GM18907 (cell line): Measurements from ENCODE around the gene SDF4.

Source experiments
- ATAC-seq: cut with Tn5 transposase; IDR thresholded peaks from one replicate; pipeline ENCODE4 v1.9.1; 2021; ENCODE audit warnings: mild to moderate bottlenecking, moderate library complexity; ENCODE audit not compliant: unreplicated experiment

Gene SDF4

DNA sequence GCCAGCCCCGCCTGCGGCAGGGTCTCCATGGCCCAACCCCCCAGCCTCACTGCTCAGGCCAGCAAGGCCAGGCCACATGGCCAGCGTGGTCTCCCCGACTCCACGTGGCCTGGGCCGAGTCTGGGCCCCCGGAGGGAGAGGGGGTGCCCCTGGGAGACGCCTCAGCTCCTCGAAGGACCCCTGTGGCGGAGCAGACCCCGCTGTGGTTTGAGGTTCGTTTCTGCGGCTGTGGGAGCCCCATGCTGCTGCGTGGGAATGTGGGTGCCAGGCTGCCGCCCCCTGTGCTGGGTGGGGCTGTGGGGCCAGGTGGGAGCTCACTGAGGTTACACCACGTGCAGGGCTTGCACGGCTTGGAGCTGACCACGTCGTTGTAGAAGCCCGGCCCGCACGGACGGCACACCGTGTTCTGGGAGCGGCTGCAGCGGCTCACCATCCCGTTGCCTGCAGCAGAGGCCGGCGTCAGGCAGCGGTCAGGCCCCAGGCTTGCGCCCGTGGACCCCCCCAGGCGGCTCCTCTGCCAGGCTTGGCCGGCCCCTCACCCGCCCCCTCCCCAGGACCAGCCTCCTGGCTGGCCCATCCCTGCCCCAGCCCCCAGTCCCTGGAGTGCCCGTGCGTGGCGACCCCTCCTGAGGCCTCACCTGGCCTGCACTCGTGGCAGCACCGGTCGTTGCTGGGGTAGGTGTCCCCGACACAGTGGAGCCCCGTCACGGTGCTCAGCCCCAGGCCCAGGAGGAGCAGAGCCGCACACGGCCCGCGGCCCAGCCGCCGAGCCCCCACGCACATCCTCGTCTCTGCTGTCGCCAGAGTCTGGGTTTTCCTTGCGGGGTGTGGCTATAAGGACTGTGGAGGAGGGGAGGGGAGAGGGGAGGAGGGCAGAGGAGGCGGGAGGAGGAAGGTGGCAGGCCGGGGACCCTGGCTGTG lies 18.2 kb downstream of the SDF4 start, which contains the start of gene TNFRSF4:
Gene TNFRSF4 (minus strand): TSS at position 809 of the 921 bp plus-strand sequence. CDS start 26 bp downstream, at position 783.
- ATAC-seq, result no peak

DNA sequence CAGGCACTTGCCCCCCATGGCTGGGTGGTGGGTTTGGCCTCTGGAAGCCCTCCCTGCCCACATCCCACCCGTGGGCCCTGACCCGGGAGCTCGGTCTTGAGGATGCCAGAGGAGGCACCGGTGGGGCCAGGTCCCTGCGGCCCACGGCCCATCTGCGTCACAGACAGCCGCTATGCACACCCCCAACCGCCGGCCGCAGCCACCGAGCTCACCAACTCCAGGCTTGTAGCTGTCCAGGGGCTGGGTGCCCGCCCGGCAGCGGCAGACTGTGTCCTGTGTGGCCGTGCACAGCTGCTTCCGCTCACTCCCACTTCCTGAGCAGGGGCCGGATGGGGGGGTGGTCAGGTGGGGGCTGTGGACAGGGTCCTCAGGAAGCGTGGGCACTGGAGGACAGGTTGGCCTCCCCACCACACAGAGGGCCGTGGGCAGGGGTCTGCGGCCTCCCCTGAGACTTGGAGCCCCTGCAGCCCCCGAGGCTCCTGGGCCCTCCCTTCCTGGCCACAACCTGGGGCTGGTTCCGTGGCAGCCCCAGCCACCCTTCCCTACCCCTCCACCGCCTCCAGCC lies 18.9 kb downstream of the SDF4 start:
- ATAC-seq, result no peak

DNA sequence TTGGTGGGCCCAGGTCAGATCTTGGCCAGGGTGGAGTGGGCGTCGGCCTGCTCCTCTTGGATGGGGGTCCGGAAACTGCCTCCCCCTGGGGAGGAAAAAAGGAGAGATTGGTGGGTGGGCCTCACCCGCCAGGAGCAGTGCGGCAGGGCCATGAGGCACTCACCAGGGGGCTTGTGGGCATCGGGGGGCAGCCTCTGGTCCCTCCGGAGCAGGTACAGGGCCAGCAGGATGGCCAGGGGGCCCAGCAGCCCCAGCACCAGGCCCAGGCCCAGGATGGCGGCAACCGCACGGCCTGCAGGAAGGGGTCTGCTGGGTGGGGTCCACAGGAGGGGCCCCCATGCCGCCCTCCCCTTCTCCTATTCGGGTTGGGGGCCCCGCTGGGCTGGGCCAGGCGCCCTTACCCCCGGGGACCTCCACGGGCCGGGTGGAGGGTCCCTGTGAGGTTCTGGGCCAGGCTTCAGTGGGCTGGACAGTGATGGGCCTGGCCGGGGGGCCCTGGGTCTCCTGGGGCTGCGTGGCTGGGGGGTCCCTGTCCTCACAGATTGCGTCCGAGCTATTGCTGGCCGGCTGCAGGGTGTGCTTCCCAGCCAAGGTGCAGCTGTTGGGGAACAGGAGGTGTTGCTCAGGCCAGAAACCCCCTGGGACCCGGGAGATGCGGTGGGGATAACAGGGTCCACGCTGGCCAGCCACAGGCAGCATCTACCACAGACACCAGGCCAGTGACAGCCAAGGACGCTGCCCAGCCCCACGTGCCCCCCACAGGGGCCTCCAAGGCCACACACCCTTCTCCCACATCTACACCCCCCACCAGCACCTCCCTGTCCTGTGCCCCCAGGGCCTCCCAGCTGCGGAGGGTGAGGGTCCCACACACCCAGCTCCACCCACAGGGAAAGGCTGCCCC lies 20.0 kb downstream of the SDF4 start:
- ATAC-seq, result no peak

DNA sequence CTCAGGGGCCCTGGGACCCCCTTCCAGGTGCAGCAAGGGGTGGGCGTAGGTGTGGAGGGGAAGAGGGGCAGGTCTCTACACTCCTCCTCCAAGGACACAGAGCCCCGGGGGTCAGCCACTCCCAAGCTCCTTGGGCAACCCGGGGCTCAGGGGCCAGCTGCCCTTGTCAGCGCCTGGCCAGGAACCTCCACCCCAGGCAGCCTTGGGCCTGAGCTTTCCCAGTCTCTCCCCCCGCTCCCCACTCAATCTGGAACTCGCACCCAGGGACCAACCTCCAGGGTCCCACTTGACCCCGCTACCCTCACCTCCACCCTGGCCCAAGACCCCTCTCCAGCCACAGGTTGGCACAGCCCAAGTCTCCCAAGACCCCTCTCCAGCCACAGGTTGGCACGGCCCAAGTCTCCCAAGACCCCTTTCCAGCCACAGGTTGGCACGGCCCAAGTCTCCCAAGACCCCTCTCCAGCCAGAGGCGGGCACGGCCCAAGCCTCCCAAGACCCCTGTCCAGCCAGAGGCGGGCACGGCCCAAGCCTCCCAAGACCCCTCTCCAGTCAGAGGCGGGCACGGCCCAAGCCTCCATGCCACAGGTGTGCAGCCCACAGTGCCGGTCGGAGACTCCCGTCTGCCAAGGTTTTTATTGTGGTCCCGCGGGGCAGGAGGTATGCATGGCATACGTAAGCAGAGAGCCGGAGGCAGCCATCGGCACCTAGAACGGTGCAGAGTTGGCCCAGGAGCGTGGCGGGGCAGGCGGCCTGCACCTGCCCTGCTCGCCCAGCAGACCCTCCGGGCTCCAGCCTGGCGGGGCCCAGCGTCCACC lies 20.9 kb downstream of the SDF4 start:
- ATAC-seq, result no peak

DNA sequence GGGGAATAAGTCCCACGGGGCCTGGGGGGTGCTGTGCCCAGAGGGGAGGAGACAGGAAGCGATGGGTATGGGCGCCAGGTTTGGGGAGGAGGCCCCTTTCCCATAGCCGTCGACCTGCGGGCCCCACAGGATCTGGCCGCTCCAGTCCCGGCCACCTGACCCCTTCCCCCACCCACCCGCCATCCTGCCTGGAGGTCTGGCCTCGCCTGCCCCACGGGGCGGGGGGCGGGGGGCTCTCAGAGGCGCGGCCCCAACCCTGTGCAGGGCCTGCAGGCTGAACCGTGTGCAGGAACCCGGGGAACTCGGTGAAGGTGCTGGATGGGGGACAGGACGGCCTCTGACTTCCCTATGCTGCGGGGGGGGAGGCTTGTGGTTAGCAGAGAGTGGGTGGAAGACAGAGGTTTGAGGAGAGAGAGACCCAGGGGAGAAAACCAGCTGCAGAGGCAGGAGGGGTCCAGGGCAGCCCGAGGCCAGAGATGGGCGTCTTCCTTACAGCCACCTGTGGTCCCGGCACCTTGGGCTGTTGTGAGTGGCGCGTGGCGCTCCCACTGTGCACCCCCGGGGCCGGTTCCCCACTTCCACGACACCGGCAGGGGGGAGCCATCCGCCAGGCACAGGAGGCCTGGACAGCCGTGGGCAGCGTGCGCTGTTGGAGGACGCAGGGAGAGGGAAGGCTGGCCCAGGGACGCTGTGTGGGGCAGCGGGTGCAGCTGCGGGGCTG lies 22.9 kb downstream of the SDF4 start:
- no peak for ATAC-seq

DNA sequence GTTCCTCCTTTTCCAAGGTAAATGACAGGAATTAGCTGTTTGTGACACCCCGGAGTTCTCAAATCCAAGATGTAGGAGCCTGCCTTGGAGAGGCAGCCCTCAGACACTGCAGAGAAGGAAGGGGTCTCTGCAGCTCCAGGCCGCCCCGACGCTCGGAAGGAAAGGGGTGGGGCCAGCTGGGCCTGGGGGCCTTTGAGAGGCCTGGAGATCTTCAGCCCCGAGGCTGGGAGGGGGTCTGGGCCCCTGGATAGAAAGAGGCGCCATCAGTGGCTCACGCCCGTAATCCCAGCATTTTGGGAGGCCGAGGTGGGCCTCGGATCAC lies 24.3 kb downstream of the SDF4 start:
- ATAC-seq, result no peak

DNA sequence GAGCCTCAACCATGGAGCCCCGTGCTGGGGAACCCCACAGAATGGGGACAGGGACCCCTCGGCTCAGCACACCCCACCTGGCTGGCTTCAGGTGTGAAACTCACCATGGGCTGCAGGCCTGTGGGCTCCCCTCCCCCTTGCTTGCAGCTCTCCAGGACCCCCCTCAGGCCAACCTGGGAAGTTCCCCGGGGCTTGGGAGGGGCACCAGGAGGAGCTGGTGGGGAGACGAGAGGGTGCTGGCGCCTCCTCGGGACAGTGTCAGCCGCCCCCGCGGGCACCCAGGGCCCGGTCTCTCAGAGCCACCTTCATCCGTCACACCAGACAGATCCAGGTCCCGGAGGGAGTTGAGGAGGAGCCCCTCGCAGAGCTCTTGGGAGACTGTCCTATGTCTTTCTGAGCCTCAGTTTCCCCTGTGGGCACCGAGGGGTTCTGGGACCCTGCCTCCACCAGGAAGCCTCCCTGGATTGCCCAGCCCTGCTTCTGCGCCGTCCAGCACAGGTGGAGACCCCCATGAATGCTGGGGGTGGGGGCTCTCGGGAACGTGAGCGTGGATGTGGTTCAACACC lies 24.8 kb downstream of the SDF4 start:
- no peak for ATAC-seq

DNA sequence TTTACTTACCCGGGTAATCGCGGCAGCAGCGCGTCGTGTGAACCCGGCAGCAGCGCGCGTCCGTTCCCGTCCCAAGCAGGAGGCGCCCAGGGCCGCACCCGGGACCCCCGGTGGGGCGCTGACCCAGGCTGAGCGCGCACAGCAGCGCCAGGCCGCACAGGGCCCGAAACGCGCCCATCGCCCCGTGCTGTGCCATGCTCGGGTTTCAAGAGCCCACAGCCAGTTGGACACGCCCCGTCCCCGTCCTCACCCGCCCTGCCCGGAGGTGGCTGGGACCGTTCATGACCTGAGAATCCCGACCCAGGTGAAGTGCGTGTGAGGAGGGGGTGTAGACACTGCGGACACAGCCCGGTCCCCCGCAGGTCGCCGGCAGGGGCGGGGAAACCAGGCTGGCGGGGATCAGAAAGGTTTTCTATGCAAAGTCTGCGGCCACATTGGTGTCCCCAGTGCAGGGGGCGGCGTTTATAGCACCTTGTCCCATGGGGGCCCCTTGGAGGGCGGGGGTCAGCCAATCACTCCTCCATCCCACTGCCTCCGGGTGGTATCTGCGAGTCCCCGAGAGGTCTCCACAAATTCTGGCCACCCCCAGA lies 25.3 kb downstream of the SDF4 start, which contains the start of gene TNFRSF18:
Gene TNFRSF18 (minus strand): TSS at position 217 of the 590 bp plus-strand sequence. CDS start 21 bp downstream, at position 196.
- ATAC-seq, result peak; percentile 38

DNA sequence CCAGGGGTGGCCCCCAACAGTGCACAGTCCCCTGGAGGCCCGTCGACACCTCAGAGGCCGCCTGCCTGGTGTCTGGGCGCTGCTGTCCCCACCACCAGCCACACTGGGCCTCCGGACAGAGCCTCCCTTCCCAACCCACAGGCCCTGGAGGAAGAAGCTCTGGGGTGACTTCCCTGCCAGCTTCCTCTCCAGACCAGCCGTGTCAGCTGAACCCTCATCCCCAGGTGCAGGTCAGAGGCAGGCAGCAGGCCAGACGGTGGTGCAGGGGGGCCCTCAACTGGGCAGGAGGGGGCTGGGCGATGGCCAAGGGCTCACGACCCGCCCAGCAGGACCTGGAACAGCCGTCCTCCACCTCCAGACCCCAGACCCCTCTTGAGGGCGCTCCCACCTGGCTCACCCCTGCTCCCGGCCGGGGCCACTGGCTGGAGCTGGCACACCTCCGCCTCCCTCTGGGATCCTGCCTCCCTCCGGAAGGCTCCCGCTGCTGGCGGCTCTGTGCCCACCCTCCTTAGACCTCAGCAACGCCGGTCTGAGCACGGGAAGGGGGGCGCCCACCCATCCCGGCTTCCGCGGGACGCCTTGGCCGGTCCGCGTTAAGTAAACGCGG lies 25.9 kb downstream of the SDF4 start:
- no peak for ATAC-seq

DNA sequence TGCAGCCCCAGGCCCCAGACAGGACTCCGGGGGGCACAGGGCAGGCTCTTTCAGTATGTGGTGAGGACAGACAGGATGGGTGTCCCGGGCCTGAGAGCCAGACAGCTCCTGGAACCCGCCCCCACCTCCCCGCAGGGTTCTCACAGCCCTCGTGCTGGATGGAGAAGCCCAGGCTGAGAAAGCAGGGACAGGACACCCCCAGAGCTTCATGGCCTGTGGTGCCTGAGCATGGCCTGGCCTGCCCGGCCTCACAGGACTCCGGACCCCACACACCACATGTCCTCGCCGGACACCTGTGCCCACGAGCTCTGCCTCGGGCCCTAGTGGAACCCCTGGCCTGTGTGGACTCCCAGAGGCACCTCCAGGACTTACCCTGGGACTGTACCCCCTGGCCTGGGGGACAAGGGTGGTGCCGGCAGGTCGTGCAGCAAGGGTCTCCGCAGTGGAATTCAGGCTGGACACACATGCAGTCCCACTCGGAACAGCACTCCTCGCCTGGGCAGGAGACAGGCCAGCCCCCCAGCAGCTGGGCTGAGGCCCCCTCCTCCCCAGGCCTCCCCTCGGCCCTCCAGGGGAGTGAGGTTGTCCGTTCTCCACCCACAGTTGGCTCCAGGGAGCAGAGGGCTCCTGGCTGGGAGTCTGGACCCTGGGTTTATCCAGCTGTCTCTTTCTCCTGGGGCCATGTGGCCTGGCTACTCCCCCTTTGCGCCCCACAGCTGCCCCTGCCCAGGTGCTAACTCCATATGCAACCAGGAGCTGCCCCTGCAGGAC lies 26.6 kb downstream of the SDF4 start:
- no peak for ATAC-seq

DNA sequence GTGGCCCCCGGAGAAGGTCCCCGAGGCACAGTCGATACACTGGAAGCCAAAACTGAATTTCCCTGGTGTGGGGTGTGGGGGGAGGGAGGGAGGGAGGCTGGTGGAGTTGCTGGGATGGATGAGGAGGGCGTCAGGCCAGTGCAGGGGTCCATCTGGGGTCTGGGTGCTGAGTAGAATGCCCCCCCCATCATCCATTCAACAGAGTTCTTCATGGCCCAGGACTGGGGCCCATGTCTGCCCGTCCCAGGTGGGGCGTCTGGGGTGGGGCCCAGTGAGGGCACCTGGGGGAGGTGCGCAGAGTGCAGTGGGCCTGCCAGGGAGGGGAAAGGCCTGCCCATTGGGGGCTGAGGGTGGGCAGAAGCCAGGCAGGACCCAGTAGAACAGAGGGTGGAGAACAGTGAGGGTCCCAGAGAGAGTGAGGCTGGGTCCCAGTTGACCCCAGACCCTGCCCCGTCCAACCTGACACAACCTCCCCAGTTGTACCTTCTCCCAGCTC lies 27.3 kb downstream of the SDF4 start:
- no peak for ATAC-seq

DNA sequence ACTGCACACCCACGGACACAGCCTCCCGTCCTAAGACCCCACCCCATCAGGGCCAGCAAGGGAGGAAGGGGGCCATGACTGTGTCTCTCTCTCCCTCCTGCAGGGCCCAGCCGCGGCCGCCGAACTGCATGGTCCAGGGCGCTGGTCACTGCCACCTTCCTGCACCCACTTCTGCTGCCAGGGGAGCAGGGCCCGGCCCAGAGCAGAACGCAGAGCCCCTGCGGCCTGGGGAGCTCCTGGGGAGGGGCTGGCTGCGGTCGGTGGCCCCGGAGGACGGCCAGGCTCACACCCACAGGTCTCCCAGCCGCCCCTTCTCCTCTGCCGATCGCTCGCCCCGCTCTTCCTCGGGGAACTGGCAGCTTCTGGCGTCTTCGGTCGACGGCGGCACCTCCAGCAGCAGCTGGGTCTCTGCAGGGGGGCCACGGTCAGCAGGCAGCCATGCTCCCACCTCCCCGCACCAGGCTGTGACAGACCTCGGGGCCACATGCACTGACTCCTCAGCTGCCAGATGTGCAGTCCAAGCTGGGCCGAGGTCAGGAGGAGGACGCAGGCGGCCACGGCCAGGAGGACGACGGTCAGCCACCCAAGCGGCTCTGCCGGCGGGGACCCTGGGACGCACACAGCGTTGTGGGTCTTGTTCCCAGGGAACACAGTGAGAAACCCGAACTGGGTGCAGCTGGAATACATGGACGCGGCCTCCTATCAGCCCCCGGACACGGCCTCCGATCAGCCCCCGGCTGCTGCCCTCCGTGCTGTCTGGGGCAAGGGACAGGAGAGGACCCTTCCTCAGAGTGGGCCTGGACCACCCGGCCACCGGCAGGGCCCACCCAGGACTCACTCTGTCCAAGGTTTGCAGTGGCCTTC lies 28.0 kb downstream of the SDF4 start:
- no peak for ATAC-seq

DNA sequence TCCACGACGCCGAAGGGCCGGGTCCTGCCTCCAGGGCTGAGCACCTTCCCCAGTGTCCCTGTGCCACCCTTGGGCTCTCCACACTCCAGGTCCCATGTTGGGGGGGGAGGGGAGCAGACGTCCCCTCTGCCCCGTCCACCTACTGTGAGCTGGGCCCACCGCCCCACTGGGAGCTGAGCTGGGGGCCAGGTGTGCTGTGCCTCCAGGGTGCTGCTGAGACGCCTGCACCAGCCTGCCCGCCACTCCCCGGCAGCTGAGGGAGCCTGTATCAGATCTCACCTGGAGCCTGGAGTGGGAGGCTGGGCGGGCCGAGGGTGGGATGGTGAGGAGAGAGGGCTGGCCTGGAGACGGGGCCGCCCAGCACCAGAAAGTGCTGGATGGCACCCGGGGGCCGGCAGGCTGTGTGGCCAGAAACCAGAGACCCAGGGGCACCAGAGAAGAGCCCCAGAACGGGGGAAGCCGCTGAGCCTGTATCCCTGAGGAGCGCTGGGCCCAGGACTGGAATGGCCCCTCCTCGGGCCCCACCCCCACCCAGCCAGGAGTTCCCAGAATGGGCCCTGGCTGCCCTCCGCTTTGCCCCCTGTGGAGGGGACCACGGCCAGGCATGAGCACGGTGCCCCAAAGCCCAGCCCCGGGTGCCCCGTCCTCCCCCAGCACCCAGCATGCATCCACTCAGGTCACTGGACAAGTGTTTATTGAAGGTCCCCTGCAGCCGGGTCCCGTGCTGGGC lies 28.8 kb downstream of the SDF4 start:
- no peak for ATAC-seq

DNA sequence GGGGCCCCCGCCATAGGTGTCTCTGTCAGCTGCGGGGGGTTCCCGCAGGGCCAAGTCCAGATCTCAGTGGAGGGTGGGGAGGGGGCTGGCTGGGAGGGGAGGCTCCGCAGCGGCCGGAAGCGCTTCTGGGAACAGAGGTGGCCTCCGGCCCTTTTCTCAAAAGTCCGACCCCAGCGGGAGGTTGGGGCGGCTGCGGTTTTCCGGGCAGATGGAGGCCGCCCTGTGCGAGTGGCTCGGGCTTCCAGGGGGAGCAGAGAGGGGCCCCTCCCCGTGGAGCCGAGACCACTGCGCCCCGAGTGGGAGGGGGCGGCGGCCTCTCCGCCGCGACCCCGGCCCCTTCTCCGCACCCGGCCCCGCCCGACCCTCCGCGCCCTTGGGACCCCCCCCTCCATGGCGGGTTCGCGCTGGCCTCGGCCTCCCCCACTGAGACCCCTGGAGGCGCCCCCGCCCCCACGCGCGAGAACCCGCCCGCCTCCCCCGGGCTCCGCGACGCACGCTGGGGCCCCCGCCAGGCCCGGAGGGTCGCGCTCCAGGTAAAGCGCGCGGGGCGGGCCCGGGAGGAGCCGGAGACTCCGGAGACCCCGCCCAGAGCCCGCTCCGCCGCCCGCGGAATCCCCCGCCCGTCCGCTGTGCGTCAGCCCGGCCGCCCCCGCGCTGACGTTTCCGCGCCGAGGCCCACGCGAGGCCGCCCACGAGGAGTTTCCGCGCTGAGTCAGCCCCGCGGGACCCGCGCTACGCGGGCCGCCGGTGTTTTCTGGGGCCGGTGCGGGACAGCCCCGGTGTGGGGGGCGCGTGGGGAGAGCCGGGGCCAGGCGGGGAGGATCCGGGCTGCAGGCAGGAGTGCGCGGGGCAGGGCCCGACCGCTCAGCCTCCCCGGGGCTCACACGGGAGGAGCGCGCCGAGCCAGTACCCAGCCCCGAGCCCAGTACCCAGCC lies 30.7 kb downstream of the SDF4 start:
- peak; percentile 54 for ATAC-seq
